Endothelial cell of umbilical vein (primary cell): ENCODE measurements around the gene PRKCZ. TPM values are rescaled to one million over a fixed set of nuclear protein-coding genes. Genes with fewer than 3 reads are reported as not detected.

Experiments
- BruUV-seq: library from RNA; stranded (reverse); fragments of 400-500 nt; replicated peaks from 2 replicates; lab custom pipeline; 2021; lab: Mats Ljungman, UMichigan
- CTCF ChIA-PET: fragments of 300-600, 350-600 bp; sonication (Branson Sonifier 250); formaldehyde crosslinking; loops from one replicate; lab custom pipeline; 2021; ENCODE audit warnings: antibody characterized with exemption, inconsistent platforms; lab: Charles Lee
- POLR2A ChIA-PET: fragments of 300-600, 350-600 bp; sonication (Branson Sonifier 250); formaldehyde crosslinking; loops from one replicate; lab custom pipeline; 2021; ENCODE audit warnings: antibody characterized with exemption, inconsistent platforms; lab: Charles Lee
- DNase-seq: peaks from one replicate; pipeline ENCODE4 v3.0.0-alpha.2; 2011; ENCODE audit warnings: low read depth, low spot score
- FAIRE-seq: peaks from 2 replicates; lab custom pipeline; 2011; peaks lifted over from hg19 to GRCh38; lab: Jason Lieb, UNC
- H2AFZ ChIP-seq: 2 replicates; pipeline ENCODE4 v1.6.0; 2012; ENCODE audit warnings: low read depth, low read length, control low read depth, inconsistent platforms
- H3K27ac ChIP-seq: 2 replicates; pipeline ENCODE4 v1.5.1; 2011; ENCODE audit warnings: low read depth, mild to moderate bottlenecking, control low read depth, low read length, moderate library complexity; ENCODE audit not compliant: insufficient read depth
- H3K27me3 ChIP-seq, 2 experiments: 2 replicates each; pipeline versions ENCODE4 v1.6.0 to v1.6.1; 2011; ENCODE audit warnings: low read length in 2 of 2, mixed read lengths in 1 of 2; ENCODE audit not compliant: control insufficient read depth in 2 of 2, insufficient read depth in 2 of 2
- H3K36me3 ChIP-seq, 2 experiments: 2 replicates in 1 of 2; 3 replicates in 1 of 2; pipeline ENCODE4 v1.5.1; 2011; ENCODE audit warnings: low read length in 2 of 2, mild to moderate bottlenecking in 1 of 2, moderate library complexity in 1 of 2; ENCODE audit not compliant: control insufficient read depth in 2 of 2, insufficient read depth in 2 of 2; ENCODE audit errors: extremely low read depth in 1 of 2
- H3K4me1 ChIP-seq: 3 replicates; pipeline ENCODE4 v1.5.1; 2011; ENCODE audit warnings: mild to moderate bottlenecking, low read length; ENCODE audit not compliant: control insufficient read depth, insufficient read depth; ENCODE audit errors: extremely low read depth
- H3K4me2 ChIP-seq: 2 replicates; pipeline ENCODE4 v1.6.1; 2011; ENCODE audit warnings: low read length, control low read depth, mixed read lengths; ENCODE audit not compliant: insufficient read depth
- H3K4me3 ChIP-seq, 3 experiments: fragments of 200-600 bp in 1 of 3; sonication (generic), shearing (Covaris generic) in 1 of 3; replicated peaks in 1 of 3; 2 replicates each; pipeline ENCODE4 v1.5.1; 2011 to 2016; ENCODE audit warnings: control low read depth in 3 of 3, low read length in 3 of 3, mild to moderate bottlenecking in 2 of 3, inconsistent platforms in 1 of 3, low read depth in 1 of 3, moderate library complexity in 1 of 3; ENCODE audit not compliant: insufficient read depth in 1 of 3
- H3K79me2 ChIP-seq: 2 replicates; pipeline ENCODE4 v1.6.0; 2012; ENCODE audit warnings: low read length, inconsistent platforms; ENCODE audit not compliant: control insufficient read depth, insufficient read depth
- H3K9ac ChIP-seq: replicated peaks from 2 replicates; pipeline ENCODE3; 2011; ENCODE audit warnings: low read length, control low read depth; ENCODE audit not compliant: insufficient read depth; ENCODE audit errors: extremely low read depth
- H3K9me1 ChIP-seq: replicated peaks from 3 replicates; pipeline ENCODE4 v1.6.0; 2011; ENCODE audit warnings: mild to moderate bottlenecking, low read length; ENCODE audit not compliant: control insufficient read depth, insufficient read depth; ENCODE audit errors: extremely low read depth
- H3K9me3 ChIP-seq: replicated peaks from 2 replicates; pipeline ENCODE4 v1.5.1; 2012; ENCODE audit warnings: low read length, inconsistent platforms; ENCODE audit not compliant: control insufficient read depth, insufficient read depth
- H4K20me1 ChIP-seq: replicated peaks from 2 replicates; pipeline ENCODE3; 2011; ENCODE audit warnings: mild to moderate bottlenecking, low read length; ENCODE audit not compliant: control insufficient read depth, insufficient read depth; ENCODE audit errors: extremely low read depth
- EZH2 ChIP-seq: IDR thresholded peaks from 2 replicates; pipeline ENCODE4 v1.6.1; 2012; ENCODE audit warnings: borderline replicate concordance, low read depth, mild to moderate bottlenecking, moderate library complexity, low read length, inconsistent platforms; ENCODE audit not compliant: severe bottlenecking
- FOS ChIP-seq: IDR thresholded peaks from 2 replicates; pipeline ENCODE4 v1.6.1; 2011; ENCODE audit warnings: mild to moderate bottlenecking, low read length, moderate library complexity, borderline replicate concordance; ENCODE audit not compliant: insufficient read depth
- GATA2 ChIP-seq: IDR thresholded peaks from 2 replicates; pipeline ENCODE4 v1.7.0; 2011; ENCODE audit warnings: low read depth, mild to moderate bottlenecking, moderate library complexity, mixed read lengths, low read length; ENCODE audit not compliant: insufficient read length, insufficient read depth
- JUN ChIP-seq: IDR thresholded peaks from 2 replicates; pipeline ENCODE4 v1.6.1; 2011; ENCODE audit warnings: borderline replicate concordance, low read depth; ENCODE audit not compliant: insufficient read length, insufficient read depth
- MAX ChIP-seq: IDR thresholded peaks from 2 replicates; pipeline ENCODE4 v1.6.1; 2011; ENCODE audit not compliant: insufficient read depth, insufficient read length
- MYC ChIP-seq: IDR thresholded peaks from one replicate; pipeline ENCODE4 v1.6.1; 2011; ENCODE audit warnings: mild to moderate bottlenecking, low read depth, low read length
- POLR2A ChIP-seq: IDR thresholded peaks from 2 replicates; pipeline ENCODE4 v1.6.1; 2012; ENCODE audit warnings: low read depth, mild to moderate bottlenecking, control low read depth, low read length
- POLR2AphosphoS5 ChIP-seq: IDR thresholded peaks from 2 replicates; pipeline ENCODE4 v1.6.1; 2012; ENCODE audit warnings: low read depth, mild to moderate bottlenecking, control low read depth, low read length, moderate library complexity; ENCODE audit not compliant: insufficient read depth
- dilution Hi-C: fragments of 300-500 bp; cut with MboI; formaldehyde crosslinking; loops from one replicate; pipeline ENCODE4 v1.15.0; 2019; ENCODE audit warnings: low sequenced_read_pairs; ENCODE audit not compliant: extremely low pct_ligation_motif_present
- intact Hi-C: fragments of 100-400 bp; cut with micrococcal nuclease; formaldehyde crosslinking; loops from one replicate; pipeline ENCODE4 v1.10.0; 2022
- polyA plus RNA-seq, 4 experiments: library from polyadenylated mRNA; depleted of rRNA in 3 of 4; stranded (reverse) in 3 of 4; unstranded in 1 of 4; fragments of >200 nt; gene quantifications; 2 replicates each; pipeline versions ENCODE4 v1.2.1 to v1.2.3, GENCODE V29; 2011 to 2012; ENCODE audit warnings: missing spikeins in 1 of 4
- total RNA-seq: library from RNA; stranded (reverse); gene quantifications from 2 replicates; pipeline ENCODE4 v1.2.3, GENCODE V29; 2021
- TF ChIP-seq, protein P1 (sequence below), 2 donors: IDR thresholded peaks; 1 replicate in 1 of 2; 2 replicates in 1 of 2; pipeline ENCODE4 v1.5.1; 2011; ENCODE audit warnings: low read length in 2 of 2, mild to moderate bottlenecking in 2 of 2, moderate library complexity in 2 of 2, control low read depth in 1 of 2, inconsistent platforms in 1 of 2, low read depth in 1 of 2; ENCODE audit not compliant: insufficient read depth in 1 of 2; ENCODE audit errors: extremely low read depth in 1 of 2

PRKCZ gene
- total and polyA plus RNA-seq, 2 donors (not counting 3 experiments of a cell fraction or from before 2014, with no cell fraction given), result 0.22 to 1.7 TPM

- no peaks in the 10 kb centered on the region for H3K9me3 ChIP-seq
- TF ChIP-seq POLR2A (no peak), JUN (no peak), POLR2AphosphoS5 (no peak), GATA2 (no peak), MYC (no peak), EZH2 (no peak), FOS (no peak), MAX (no peak)
- TF ChIP-seq, protein P1, sequence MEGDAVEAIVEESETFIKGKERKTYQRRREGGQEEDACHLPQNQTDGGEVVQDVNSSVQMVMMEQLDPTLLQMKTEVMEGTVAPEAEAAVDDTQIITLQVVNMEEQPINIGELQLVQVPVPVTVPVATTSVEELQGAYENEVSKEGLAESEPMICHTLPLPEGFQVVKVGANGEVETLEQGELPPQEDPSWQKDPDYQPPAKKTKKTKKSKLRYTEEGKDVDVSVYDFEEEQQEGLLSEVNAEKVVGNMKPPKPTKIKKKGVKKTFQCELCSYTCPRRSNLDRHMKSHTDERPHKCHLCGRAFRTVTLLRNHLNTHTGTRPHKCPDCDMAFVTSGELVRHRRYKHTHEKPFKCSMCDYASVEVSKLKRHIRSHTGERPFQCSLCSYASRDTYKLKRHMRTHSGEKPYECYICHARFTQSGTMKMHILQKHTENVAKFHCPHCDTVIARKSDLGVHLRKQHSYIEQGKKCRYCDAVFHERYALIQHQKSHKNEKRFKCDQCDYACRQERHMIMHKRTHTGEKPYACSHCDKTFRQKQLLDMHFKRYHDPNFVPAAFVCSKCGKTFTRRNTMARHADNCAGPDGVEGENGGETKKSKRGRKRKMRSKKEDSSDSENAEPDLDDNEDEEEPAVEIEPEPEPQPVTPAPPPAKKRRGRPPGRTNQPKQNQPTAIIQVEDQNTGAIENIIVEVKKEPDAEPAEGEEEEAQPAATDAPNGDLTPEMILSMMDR (IDR thresholded peaks at IDR 0.05; ENCODE audit: extremely low read depth in 1 of 2, insufficient read depth in 1 of 2, low read depth in 1 of 2, low read length in 2 of 2), result no peak
- ChIA-PET POLR2A (no interaction called here), CTCF (interaction anchor here (3.7 kb wide), 1 partner anchor 171 kb away, joined by 24 read pairs; no protein-coding TSS in a partner anchor)
- no peaks in the 10 kb centered on the region for H3K27me3 ChIP-seq
- no peak overlapping the region for H2AFZ ChIP-seq
- H4K20me1 ChIP-seq, result no peaks in the 10 kb centered on the region
- no peak overlapping the region for H3K4me2 ChIP-seq
- dilution Hi-C loops, result loop anchor here (10.0 kb wide), 1 partner anchor 95 kb away; no protein-coding TSS in a partner anchor
- no peak overlapping the region for H3K9ac ChIP-seq
- BruUV-seq, result no TSS peak
- DNase-seq (no peak), FAIRE-seq (no peak)
- no peak overlapping the region for H3K4me3 ChIP-seq
- no peaks in the 10 kb centered on the region for H3K79me2 ChIP-seq
- intact Hi-C loops, result loop anchor here (5.0 kb wide), 1 partner anchor 102 kb away; no protein-coding TSS in a partner anchor
- H3K36me3 ChIP-seq, result no peaks in the 10 kb centered on the region
- H3K4me1 ChIP-seq, result peaks cover 50% of the 10 kb centered on the region
- H3K27ac ChIP-seq, result no peak overlapping the region
- H3K9me1 ChIP-seq, result no peaks in the 10 kb centered on the region
These were observed 160.0 kb downstream of the PRKCZ start for GRCh38 chr1:2210084-2210653.
